Thymus (tissue), 11 donors: ENCODE measurements around the gene IER3. TPM values are rescaled to one million over a fixed set of nuclear protein-coding genes. Genes with fewer than 3 reads are reported as not detected.
A peak's percentile ranks its signal among the peaks of the same experiment; 100 is the strongest.

Experiments
- DNase-seq, 9 donors: peaks; one replicate each; pipeline ENCODE4 v3.0.0-alpha.2; 2013; ENCODE audit warnings: low spot score in 9 of 9, low read depth in 6 of 9, missing footprints in 1 of 9
- H3K27ac ChIP-seq, 2 donors: one replicate each; pipeline ENCODE4 v1.5.1; 2013; ENCODE audit warnings: control low read depth in 1 of 2, low read depth in 1 of 2, low read length in 1 of 2, mild to moderate bottlenecking in 1 of 2, moderate library complexity in 1 of 2
- H3K27me3 ChIP-seq, 2 donors: one replicate each; pipeline ENCODE4 v1.5.1; 2013; ENCODE audit warnings: low read length in 1 of 2; ENCODE audit not compliant: control insufficient read depth in 2 of 2, insufficient read depth in 1 of 2
- H3K36me3 ChIP-seq, 2 donors: one replicate each; pipeline ENCODE4 v1.5.1; 2013; ENCODE audit warnings: low read length in 1 of 2, mild to moderate bottlenecking in 1 of 2, moderate library complexity in 1 of 2; ENCODE audit not compliant: control insufficient read depth in 2 of 2, insufficient read depth in 2 of 2
- H3K4me1 ChIP-seq, 2 donors: one replicate each; pipeline ENCODE4 v1.5.1; 2013; ENCODE audit warnings: low read length in 2 of 2; ENCODE audit not compliant: control insufficient read depth in 2 of 2, insufficient read depth in 2 of 2
- H3K4me3 ChIP-seq, 2 donors: one replicate each; pipeline ENCODE4 v1.5.1; 2013; ENCODE audit warnings: low read length in 2 of 2, control low read depth in 1 of 2, mild to moderate bottlenecking in 1 of 2
- H3K9me3 ChIP-seq, 2 donors: one replicate each; pipeline ENCODE4 v1.5.1; 2013; ENCODE audit warnings: low read length in 1 of 2, mild to moderate bottlenecking in 1 of 2; ENCODE audit not compliant: control insufficient read depth in 2 of 2, insufficient read depth in 1 of 2
- WGBS: extraction: QIAGEN DNeasy Blood & Tissue Kit; methylation state at CpG from one replicate; pipeline ENCODE4 v1.1.7; 2013; 5-methylcytosine and 5-hydroxymethylcytosine counted together
- polyA plus RNA-seq: library from polyadenylated mRNA; stranded (reverse); fragments of 200-250 nt; gene quantifications from one replicate; pipeline ENCODE4 v1.2.3, GENCODE V29; 2013
- total RNA-seq: library from RNA; stranded (reverse); fragments of 120-200 nt; gene quantifications from one replicate; pipeline ENCODE4 v1.2.4, GENCODE V29; 2013
- donor health status: healthy.

The IER3 gene
- total and polyA plus RNA-seq, 2 donors, result 17.9 to 39.7 TPM

GRCh38 chr6:30743099-30744053, 971 bp downstream of the IER3 start:
- H3K4me3 ChIP-seq, result peak overlapping the region; percentile 71 to 79
- H3K4me1 ChIP-seq, result peaks cover 4 to 49% of the 10 kb centered on the region in 2 donors
- peaks cover 0 to 10% of the 10 kb centered on the region in 2 donors for H3K9me3 ChIP-seq
- DNase-seq, result peak in 2 of 9 donors; percentile 35 to 52
- 4% methylated on average over 55 of the region's 55 CpGs for WGBS
- peak overlapping the region; percentile 77 to 90 for H3K27ac ChIP-seq
- peaks cover 0 to 20% of the 10 kb centered on the region in 2 donors for H3K36me3 ChIP-seq
- peaks cover 0 to 20% of the 10 kb centered on the region in 2 donors for H3K27me3 ChIP-seq

DNA sequence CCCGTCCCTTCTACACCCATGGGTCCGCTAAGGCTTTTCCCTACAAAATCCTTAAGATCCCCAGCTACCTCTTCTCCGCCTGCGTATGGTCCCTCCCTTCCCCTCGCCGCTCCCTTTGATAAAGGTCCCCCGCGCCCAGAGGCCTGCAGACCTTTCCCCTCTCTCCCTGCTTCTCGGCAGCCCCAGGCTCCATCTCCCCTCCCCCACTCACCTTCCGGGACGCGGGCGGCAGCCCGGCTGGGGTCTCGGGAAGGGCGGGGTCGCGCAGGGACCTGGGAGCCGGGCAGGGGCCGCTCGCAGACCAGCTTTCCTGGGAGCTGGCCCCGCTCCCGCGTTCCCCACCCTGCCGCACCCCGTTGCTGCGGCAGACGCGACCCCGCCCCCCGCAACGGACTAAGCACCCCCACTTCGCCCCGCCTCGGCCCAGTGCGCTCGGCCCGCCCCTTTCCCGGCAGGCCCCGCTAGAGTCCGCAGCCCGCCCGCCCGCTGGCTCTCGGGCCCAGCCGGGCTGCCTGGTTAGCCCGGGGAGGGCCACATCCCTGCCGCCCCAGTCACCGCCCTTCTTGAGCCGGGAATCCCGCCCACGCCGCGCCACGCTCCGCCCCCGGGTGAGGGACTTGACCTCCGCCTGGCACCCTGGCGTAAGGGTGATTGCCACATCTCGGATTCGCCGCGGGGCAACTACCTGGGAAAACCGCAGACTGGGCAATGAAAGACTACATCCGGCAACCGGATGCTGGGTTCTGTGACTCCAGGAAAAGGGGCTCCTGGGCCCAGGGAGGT, 1.8 kb downstream of the IER3 start, which contains the start of gene FLOT1:
Gene FLOT1, minus strand, starts transcription at position 372 of the 783 bp plus-strand sequence. CDS start 498 bp downstream, outside the sequence.
- Histone ChIP-seq H3K27ac (peak within 1 kb of the TSS; percentile 77 to 90), H3K9me3 (peaks cover 0 to 10% of the 10 kb centered on the region in 2 donors), H3K27me3 (peaks cover 0 to 20% of the 10 kb centered on the region in 2 donors), H3K4me3 (peak within 1 kb of the TSS; percentile 71 to 79), H3K4me1 (peaks cover 8 to 43% of the 10 kb centered on the region in 2 donors), H3K36me3 (peaks cover 0 to 20% of the 10 kb centered on the region in 2 donors)
- DNase-seq, result peak in 5 of 9 donors; percentile 56 to 77 (median 59)
- WGBS, result under 1% methylated on average over 66 of the region's 66 CpGs

GRCh38 chr6:30741789-30742315, 2.5 kb downstream of the IER3 start:
- H3K27ac ChIP-seq, result peak overlapping the region; percentile 74 to 90
- peaks cover 0 to 21% of the 10 kb centered on the region in 2 donors for H3K36me3 ChIP-seq
- H3K27me3 ChIP-seq, result peaks cover 0 to 20% of the 10 kb centered on the region in 2 donors
- peaks cover 0 to 10% of the 10 kb centered on the region in 2 donors for H3K9me3 ChIP-seq
- 26% methylated on average over 13 of the region's 13 CpGs for WGBS
- H3K4me1 ChIP-seq, result peaks cover 12 to 50% of the 10 kb centered on the region in 2 donors
- DNase-seq, result no peak
- peak overlapping the region; percentile 71 to 79 for H3K4me3 ChIP-seq

DNA sequence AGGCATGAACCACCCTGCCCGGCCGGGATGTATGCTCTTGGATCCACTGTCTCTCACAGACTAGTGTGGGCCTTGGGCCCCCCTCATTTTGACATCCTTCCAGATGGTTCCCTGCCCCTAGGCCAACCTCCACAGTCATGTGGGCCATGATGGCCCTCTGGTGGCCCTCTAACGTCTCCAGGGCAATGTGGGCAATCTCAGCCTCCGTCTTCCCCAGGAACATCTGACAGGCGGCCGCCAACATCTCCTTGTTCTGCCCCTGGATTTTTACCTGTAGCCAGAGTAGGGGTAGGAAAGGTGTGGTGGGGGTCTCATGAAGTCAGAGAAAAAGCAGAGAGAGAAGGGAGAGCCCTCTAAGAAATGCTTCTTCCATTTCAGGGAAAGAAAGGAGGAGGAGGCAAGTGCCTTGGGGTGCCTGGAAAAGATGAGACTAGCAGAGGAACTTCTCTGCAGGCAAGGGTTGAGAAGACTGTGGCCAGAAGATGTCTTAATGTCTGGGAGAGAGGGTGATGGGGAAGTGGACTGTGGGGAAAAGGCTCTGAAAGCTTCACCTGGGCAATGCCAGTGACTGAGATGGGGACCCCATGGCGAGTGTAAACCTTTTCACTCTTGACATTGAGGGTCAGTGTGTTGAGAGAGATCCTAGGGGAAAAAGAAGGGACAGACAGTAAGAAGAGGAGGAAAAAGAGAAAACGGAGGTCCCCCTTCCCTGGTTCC, 3.1 kb downstream of the IER3 start:
- H3K4me3 ChIP-seq, result peak overlapping the region in 1 of 2 donors; percentile 71
- H3K27me3 ChIP-seq, result peaks cover 0 to 20% of the 10 kb centered on the region in 2 donors
- DNase-seq, result no peak
- H3K4me1 ChIP-seq, result peaks cover 13 to 55% of the 10 kb centered on the region in 2 donors
- WGBS, result 93% methylated on average over 8 of the region's 8 CpGs
- H3K36me3 ChIP-seq, result peaks cover 0 to 23% of the 10 kb centered on the region in 2 donors
- H3K9me3 ChIP-seq, result peaks cover 0 to 10% of the 10 kb centered on the region in 2 donors
- no peak overlapping the region for H3K27ac ChIP-seq

DNA sequence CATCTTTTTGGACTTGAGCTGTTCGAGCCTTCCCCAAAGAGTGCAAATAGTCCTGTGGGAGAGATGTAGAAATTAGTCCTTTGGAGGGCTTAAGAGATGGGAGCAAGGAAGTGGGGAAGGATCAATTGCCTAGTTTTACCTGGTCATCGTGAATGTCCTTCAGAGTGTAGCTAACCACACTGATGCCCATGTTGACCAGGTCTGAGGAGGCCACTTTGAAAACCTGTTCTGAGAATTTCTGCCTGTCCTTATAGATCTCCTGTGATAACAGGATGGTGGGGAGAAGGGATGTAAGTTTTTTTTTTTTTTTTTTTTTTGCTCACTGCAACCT, 3.8 kb downstream of the IER3 start:
- Histone ChIP-seq H3K36me3 (peaks cover 0 to 28% of the 10 kb centered on the region in 2 donors), H3K27me3 (peaks cover 0 to 20% of the 10 kb centered on the region in 2 donors), H3K4me1 (peaks cover 13 to 62% of the 10 kb centered on the region in 2 donors), H3K27ac (no peak overlapping the region), H3K9me3 (peaks cover 0 to 10% of the 10 kb centered on the region in 2 donors), H3K4me3 (no peak overlapping the region)
- 96% methylated on average over 2 of the region's 2 CpGs for WGBS
- no peak for DNase-seq

DNA sequence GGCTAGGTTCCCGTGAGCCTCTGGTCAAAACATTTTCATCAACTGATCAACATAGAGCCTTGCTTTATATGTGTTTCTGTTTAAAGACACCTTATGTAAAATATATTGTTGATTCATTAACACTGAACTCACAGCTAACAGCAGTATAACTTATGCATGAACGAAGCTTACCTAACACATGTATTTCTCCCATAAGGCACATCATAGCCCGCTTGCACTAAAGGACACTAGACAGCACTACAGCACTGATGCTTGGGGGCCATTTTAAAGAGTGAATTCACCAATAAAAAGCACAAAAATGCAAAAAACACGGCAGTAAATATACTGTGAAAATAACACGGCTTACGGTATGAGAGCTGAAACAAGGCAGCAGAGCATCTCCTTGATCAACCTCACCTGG, 5.8 kb downstream of the IER3 start:
- 95% methylated on average over 6 of the region's 6 CpGs for WGBS
- Histone ChIP-seq H3K36me3 (peaks cover 9 to 39% of the 10 kb centered on the region in 2 donors), H3K27me3 (peaks cover 0 to 9% of the 10 kb centered on the region in 2 donors), H3K9me3 (peaks cover 0 to 6% of the 10 kb centered on the region in 2 donors), H3K27ac (no peak overlapping the region), H3K4me3 (no peak overlapping the region), H3K4me1 (peaks cover 11 to 46% of the 10 kb centered on the region in 2 donors)
- DNase-seq, result no peak

- Histone ChIP-seq H3K9me3 (no peaks in the 10 kb centered on the region), H3K27ac (no peak overlapping the region), H3K36me3 (peaks cover 14 to 46% of the 10 kb centered on the region in 2 donors), H3K4me1 (peaks cover 11 to 30% of the 10 kb centered on the region in 2 donors), H3K27me3 (no peaks in the 10 kb centered on the region), H3K4me3 (no peak overlapping the region)
- 86% methylated on average over 8 of the region's 8 CpGs for WGBS
- no peak for DNase-seq
Observed at GRCh38 chr6:30735668-30736314, 8.6 kb downstream of the IER3 start.
